ENCODE results near the gene CNBP. TPM values are rescaled to one million over a fixed set of nuclear protein-coding genes. Genes with fewer than 3 reads are reported as not detected.
"Not testable (repeated sequence)": the region's sequence is repeated elsewhere in the genome, so short reads cannot be mapped to it uniquely, and the experiment has no call there.

The CNBP gene
- total RNA-seq, 1 donor from 2014 or later: 203 TPM

DNA sequence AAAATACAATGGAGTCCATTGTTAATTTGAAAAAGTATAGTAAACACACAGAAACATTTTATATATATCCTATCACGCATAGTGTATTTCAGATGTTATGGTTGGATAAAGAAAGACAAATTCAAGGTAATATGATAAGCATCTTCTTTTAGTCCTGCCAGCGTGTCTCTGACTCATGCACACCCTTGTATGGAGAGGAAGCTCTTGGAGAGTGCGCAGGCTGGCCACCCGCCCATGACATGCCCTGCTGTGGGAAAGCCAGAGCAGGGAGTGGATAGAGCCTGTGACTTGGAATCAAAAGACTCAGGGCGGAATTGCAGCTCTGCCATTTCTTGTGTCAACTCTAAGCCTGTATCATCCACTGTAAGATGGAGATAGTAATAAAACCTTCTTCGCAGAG is 42.7 kb upstream of the CNBP start:
- Mint-ChIP-seq H3K9me3 (ENCODE audit: unreplicated experiment) (no peaks in the 10 kb centered on the region), H3K27ac (ENCODE audit: unreplicated experiment) (peak overlapping the region; percentile 62), H3K27me3 (ENCODE audit: unreplicated experiment) (no peaks in the 10 kb centered on the region), H3K4me1 (ENCODE audit: unreplicated experiment) (peaks cover 37% of the 10 kb centered on the region), H3K36me3 (ENCODE audit: unreplicated experiment) (no peaks in the 10 kb centered on the region), H3K4me3 (ENCODE audit: unreplicated experiment) (no peak overlapping the region)
- TF ChIP-seq, protein P1, sequence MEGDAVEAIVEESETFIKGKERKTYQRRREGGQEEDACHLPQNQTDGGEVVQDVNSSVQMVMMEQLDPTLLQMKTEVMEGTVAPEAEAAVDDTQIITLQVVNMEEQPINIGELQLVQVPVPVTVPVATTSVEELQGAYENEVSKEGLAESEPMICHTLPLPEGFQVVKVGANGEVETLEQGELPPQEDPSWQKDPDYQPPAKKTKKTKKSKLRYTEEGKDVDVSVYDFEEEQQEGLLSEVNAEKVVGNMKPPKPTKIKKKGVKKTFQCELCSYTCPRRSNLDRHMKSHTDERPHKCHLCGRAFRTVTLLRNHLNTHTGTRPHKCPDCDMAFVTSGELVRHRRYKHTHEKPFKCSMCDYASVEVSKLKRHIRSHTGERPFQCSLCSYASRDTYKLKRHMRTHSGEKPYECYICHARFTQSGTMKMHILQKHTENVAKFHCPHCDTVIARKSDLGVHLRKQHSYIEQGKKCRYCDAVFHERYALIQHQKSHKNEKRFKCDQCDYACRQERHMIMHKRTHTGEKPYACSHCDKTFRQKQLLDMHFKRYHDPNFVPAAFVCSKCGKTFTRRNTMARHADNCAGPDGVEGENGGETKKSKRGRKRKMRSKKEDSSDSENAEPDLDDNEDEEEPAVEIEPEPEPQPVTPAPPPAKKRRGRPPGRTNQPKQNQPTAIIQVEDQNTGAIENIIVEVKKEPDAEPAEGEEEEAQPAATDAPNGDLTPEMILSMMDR (IDR thresholded peaks at IDR 0.05): no peak
- DNase-seq (ENCODE audit: extremely low spot score, unreplicated experiment): no peak

- no peaks in the 10 kb centered on the region for H3K27me3 Mint-ChIP-seq (ENCODE audit: unreplicated experiment)
- H3K4me3 Mint-ChIP-seq (ENCODE audit: unreplicated experiment): peak overlapping the region; percentile 40
- DNase-seq (ENCODE audit: extremely low spot score, unreplicated experiment): no peak
- H3K36me3 Mint-ChIP-seq (ENCODE audit: unreplicated experiment): no peaks in the 10 kb centered on the region
- peak overlapping the region; percentile 73 for H3K27ac Mint-ChIP-seq (ENCODE audit: unreplicated experiment)
- H3K9me3 Mint-ChIP-seq (ENCODE audit: unreplicated experiment): no peaks in the 10 kb centered on the region
- H3K4me1 Mint-ChIP-seq (ENCODE audit: unreplicated experiment): peaks cover 27% of the 10 kb centered on the region
- TF ChIP-seq, protein P1 (IDR thresholded peaks at IDR 0.05): no peak
Measured at GRCh38 chr3:129224984-129225393, 41.3 kb upstream of the CNBP start.

DNA sequence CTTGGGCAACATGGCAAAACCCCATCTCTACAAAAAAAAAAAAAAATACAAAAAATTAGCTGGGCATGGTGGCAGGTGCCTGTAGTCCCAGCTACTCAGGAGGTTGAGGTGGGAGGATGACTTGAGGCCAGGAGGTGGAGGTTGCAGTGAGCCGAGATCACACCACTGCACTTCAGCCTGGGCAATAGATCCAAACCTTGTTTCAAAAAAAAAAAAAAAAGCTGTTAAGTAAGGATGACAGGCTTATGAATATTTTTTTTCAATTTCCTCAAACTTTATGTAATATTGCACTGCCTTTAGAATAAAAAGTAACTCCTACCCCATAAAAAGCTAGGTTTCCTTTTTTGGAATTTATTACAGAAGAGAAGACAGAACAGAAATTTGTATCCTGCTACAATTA is 40.7 kb upstream of the CNBP start:
- H3K9me3 Mint-ChIP-seq (ENCODE audit: unreplicated experiment); DNase-seq (ENCODE audit: extremely low spot score, unreplicated experiment); H3K27me3 Mint-ChIP-seq (ENCODE audit: unreplicated experiment); H3K36me3 Mint-ChIP-seq (ENCODE audit: unreplicated experiment); H3K4me3 Mint-ChIP-seq (ENCODE audit: unreplicated experiment): not testable (repeated sequence)
- Mint-ChIP-seq H3K27ac (ENCODE audit: unreplicated experiment) (peak overlapping the region; percentile 73), H3K4me1 (ENCODE audit: unreplicated experiment) (peaks cover 22% of the 10 kb centered on the region)

DNA sequence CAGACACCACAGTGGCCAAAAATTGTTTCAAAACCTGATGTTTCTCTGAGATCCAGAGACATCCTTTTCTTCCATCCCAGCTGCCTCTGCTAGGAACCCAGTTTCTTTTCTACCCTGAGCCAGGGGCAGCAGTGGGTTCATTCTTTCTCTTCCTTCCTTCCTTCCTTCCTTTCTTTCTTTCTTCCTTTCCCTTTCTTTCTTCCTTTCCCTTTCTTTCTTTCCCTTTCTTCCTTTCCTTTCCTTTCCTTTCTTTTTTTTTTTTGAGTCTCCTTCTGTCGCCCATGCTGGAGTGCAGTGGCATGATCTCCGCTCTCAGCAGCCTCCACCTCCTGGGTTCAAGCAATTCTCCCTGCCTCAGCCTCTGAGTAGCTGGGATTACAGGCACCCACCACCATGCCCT is 35.0 kb upstream of the CNBP start:
- TF ChIP-seq, protein P1 (IDR thresholded peaks at IDR 0.05): no peak
- Mint-ChIP-seq H3K27ac (ENCODE audit: unreplicated experiment) (no peak overlapping the region), H3K36me3 (ENCODE audit: unreplicated experiment) (no peaks in the 10 kb centered on the region), H3K9me3 (ENCODE audit: unreplicated experiment) (no peaks in the 10 kb centered on the region), H3K27me3 (ENCODE audit: unreplicated experiment) (no peaks in the 10 kb centered on the region), H3K4me1 (ENCODE audit: unreplicated experiment) (no peaks in the 10 kb centered on the region), H3K4me3 (ENCODE audit: unreplicated experiment) (no peak overlapping the region)
- no peak for DNase-seq (ENCODE audit: extremely low spot score, unreplicated experiment)

- Mint-ChIP-seq H3K27me3 (ENCODE audit: unreplicated experiment) (no peaks in the 10 kb centered on the region), H3K27ac (ENCODE audit: unreplicated experiment) (no peak overlapping the region), H3K36me3 (ENCODE audit: unreplicated experiment) (no peaks in the 10 kb centered on the region), H3K9me3 (ENCODE audit: unreplicated experiment) (no peaks in the 10 kb centered on the region), H3K4me1 (ENCODE audit: unreplicated experiment) (peaks cover 13% of the 10 kb centered on the region), H3K4me3 (ENCODE audit: unreplicated experiment) (no peak overlapping the region)
- TF ChIP-seq, protein P1 (IDR thresholded peaks at IDR 0.05): no peak
- no peak for DNase-seq (ENCODE audit: extremely low spot score, unreplicated experiment)
Measured at GRCh38 chr3:129213238-129213637, 29.5 kb upstream of the CNBP start.

DNA sequence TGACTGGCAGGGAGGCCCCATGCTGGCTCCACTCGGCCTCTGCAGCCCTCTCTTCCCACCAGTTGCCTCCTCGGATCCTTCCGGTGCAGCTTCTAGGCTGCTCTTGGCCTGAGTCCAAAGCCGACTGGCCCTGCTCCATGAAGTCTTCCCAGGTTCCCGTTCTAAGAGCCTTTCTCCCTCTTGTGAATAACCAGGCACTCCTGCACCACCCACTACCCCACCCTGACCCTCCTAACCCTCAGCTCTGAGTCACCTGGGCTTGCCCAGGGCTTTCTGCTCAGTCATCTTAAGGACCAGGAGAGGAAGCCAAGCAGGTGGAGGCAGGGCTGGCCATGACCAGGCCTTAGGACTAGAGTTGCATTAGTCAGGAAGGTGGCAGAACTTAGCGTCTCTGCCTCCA is 28.1 kb upstream of the CNBP start:
- Mint-ChIP-seq H3K4me3 (ENCODE audit: unreplicated experiment) (peak overlapping the region; percentile 10), H3K27ac (ENCODE audit: unreplicated experiment) (peak overlapping the region; percentile 59), H3K27me3 (ENCODE audit: unreplicated experiment) (no peaks in the 10 kb centered on the region), H3K4me1 (ENCODE audit: unreplicated experiment) (peaks cover 13% of the 10 kb centered on the region), H3K9me3 (ENCODE audit: unreplicated experiment) (no peaks in the 10 kb centered on the region), H3K36me3 (ENCODE audit: unreplicated experiment) (no peaks in the 10 kb centered on the region)
- TF ChIP-seq, protein P1 (IDR thresholded peaks at IDR 0.05): no peak
- DNase-seq (ENCODE audit: extremely low spot score, unreplicated experiment): peak; percentile 88
